HCT116 (cell line): ENCODE measurements around the gene PPM1H. TPM values are rescaled to one million over a fixed set of nuclear protein-coding genes. Genes with fewer than 3 reads are reported as not detected.

Experiments
- ATAC-seq: fragments of 200-7000 bp; cut with Tn5 transposase; 2 replicates; pipeline ENCODE4 v1.9.1; 2020; ENCODE audit warnings: mild to moderate bottlenecking, moderate library complexity
- BruUV-seq: library from RNA; stranded (reverse); fragments of 400-500 nt; replicated peaks from 2 replicates; lab custom pipeline; 2021; lab: Mats Ljungman, UMichigan
- CTCF ChIA-PET: fragments of 300-600 bp; sonication (Branson Sonifier 250); formaldehyde crosslinking; loops from one replicate; lab custom pipeline; 2021; ENCODE audit warnings: antibody characterized with exemption; lab: Charles Lee
- POLR2A ChIA-PET: fragments of 300-600, 350-600 bp; sonication (Branson Sonifier 250); formaldehyde crosslinking; loops from one replicate; lab custom pipeline; 2021; ENCODE audit warnings: antibody characterized with exemption; lab: Charles Lee
- RAD21 ChIA-PET, 2 experiments: fragments of 300-600 bp; sonication (Branson Sonifier 250); formaldehyde crosslinking; loops; one replicate each; lab custom pipeline; 2023; ENCODE audit warnings: low total read pairs in 2 of 2; ENCODE audit not compliant: uncharacterized antibody in 2 of 2, unreplicated experiment in 2 of 2, low non-redundant PET in 1 of 2; lab: Charles Lee
- DNase-seq: peaks from one replicate; pipeline ENCODE4 v3.0.0-alpha.2; 2010; ENCODE audit warnings: low read depth, low spot score
- H2AFZ ChIP-seq: fragments of 200-600 bp; shearing (Covaris generic), sonication (generic); 2 replicates; pipeline ENCODE4 v1.6.1; 2017; ENCODE audit warnings: low read depth, mixed run types, mixed read lengths, antibody characterized with exemption, low read length; ENCODE audit not compliant: poor library complexity, severe bottlenecking
- H3K27ac ChIP-seq: 2 replicates; pipeline ENCODE4 v1.5.1; 2012; ENCODE audit warnings: low read depth, low read length
- H3K27me3 ChIP-seq: fragments of 200-600 bp; sonication (generic); 2 replicates; pipeline ENCODE4 v1.6.1; 2016; ENCODE audit warnings: mixed run types, low read length, mixed read lengths; ENCODE audit not compliant: insufficient read depth
- H3K36me3 ChIP-seq, 2 experiments: fragments of 200-500 bp in 1 of 2; fragments of 200-600 bp in 1 of 2; sonication (Bioruptor generic) in 1 of 2; sonication (generic) in 1 of 2; 2 replicates each; pipeline versions ENCODE4 v1.5.1 to v1.6.1; 2014 to 2016; ENCODE audit warnings: low read length in 2 of 2, inconsistent platforms in 1 of 2, mixed read lengths in 1 of 2, mixed run types in 1 of 2; ENCODE audit not compliant: insufficient read depth in 2 of 2, control insufficient read depth in 1 of 2
- H3K4me1 ChIP-seq, 2 experiments: fragments of 200-600 bp in 1 of 2; sonication (generic) in 1 of 2; 2 replicates each; pipeline versions ENCODE4 v1.5.1 to v1.6.1; 2012 to 2017; ENCODE audit warnings: low read length in 2 of 2, inconsistent platforms in 1 of 2, mild to moderate bottlenecking in 1 of 2, mixed read lengths in 1 of 2, mixed run types in 1 of 2, moderate library complexity in 1 of 2; ENCODE audit not compliant: insufficient read depth in 2 of 2, control insufficient read depth in 1 of 2
- H3K4me2 ChIP-seq: fragments of 200-600 bp; sonication (generic); 2 replicates; pipeline ENCODE4 v1.6.1; 2017; ENCODE audit warnings: mixed run types, low read length, mixed read lengths
- H3K4me3 ChIP-seq, 2 experiments: fragments of 200-600 bp in 1 of 2; sonication (generic) in 1 of 2; replicated peaks in 1 of 2; 2 replicates each; pipeline ENCODE4 v1.5.1; 2011 to 2016; ENCODE audit warnings: low read length in 2 of 2, control low read depth in 1 of 2, low read depth in 1 of 2, mild to moderate bottlenecking in 1 of 2, mixed read lengths in 1 of 2, mixed run types in 1 of 2
- H3K79me2 ChIP-seq: fragments of 200-600 bp; sonication (generic); 2 replicates; pipeline ENCODE4 v1.6.1; 2017; ENCODE audit warnings: mild to moderate bottlenecking, mixed run types, low read length, moderate library complexity, mixed read lengths; ENCODE audit not compliant: insufficient read depth
- H3K9ac ChIP-seq: fragments of 200-600 bp; sonication (generic); 2 replicates; pipeline ENCODE4 v1.6.1; 2016; ENCODE audit warnings: low read length, mixed read lengths
- H3K9me2 ChIP-seq: fragments of 200-600 bp; sonication (generic), shearing (Covaris generic); 2 replicates; pipeline ENCODE4 v1.6.1; 2017; ENCODE audit warnings: mixed run types, mild to moderate bottlenecking, moderate library complexity; ENCODE audit not compliant: insufficient read depth
- H3K9me3 ChIP-seq, 2 experiments: fragments of 200-500 bp in 1 of 2; fragments of 200-600 bp in 1 of 2; sonication (Bioruptor generic) in 1 of 2; sonication (generic) in 1 of 2; 2 replicates each; pipeline ENCODE4 v1.6.1; 2014 to 2017; ENCODE audit warnings: low read length in 2 of 2, mixed read lengths in 2 of 2, inconsistent platforms in 1 of 2, low read depth in 1 of 2, mild to moderate bottlenecking in 1 of 2, mixed run types in 1 of 2, moderate library complexity in 1 of 2; ENCODE audit not compliant: control insufficient read depth in 1 of 2, insufficient read depth in 1 of 2
- H4K20me1 ChIP-seq: fragments of 200-600 bp; sonication (generic), shearing (Covaris generic); 2 replicates; pipeline ENCODE4 v1.6.1; 2017; ENCODE audit warnings: mixed run types, mild to moderate bottlenecking, moderate library complexity; ENCODE audit not compliant: insufficient read depth
- CBX3 ChIP-seq: IDR thresholded peaks from 2 replicates; pipeline ENCODE4 v1.6.1; 2012; ENCODE audit warnings: low read depth
- CEBPB ChIP-seq: IDR thresholded peaks from 2 replicates; pipeline ENCODE4 v1.6.1; 2012; ENCODE audit warnings: low read depth
- ELF1 ChIP-seq: IDR thresholded peaks from 2 replicates; pipeline ENCODE4 v1.6.1; 2012; ENCODE audit warnings: low read depth, borderline replicate concordance
- FOSL1 ChIP-seq: IDR thresholded peaks from 2 replicates; pipeline ENCODE4 v1.6.1; 2012; ENCODE audit warnings: low read depth
- JUND ChIP-seq: IDR thresholded peaks from 2 replicates; pipeline ENCODE4 v1.6.1; 2012
- SIN3A ChIP-seq: IDR thresholded peaks from 2 replicates; pipeline ENCODE4 v1.6.1; 2012; ENCODE audit warnings: low read depth
- SP1 ChIP-seq: IDR thresholded peaks from 2 replicates; pipeline ENCODE4 v1.6.1; 2012; ENCODE audit warnings: low read depth
- SRF ChIP-seq: IDR thresholded peaks from 2 replicates; pipeline ENCODE4 v1.6.1; 2012; ENCODE audit warnings: low read depth
- TCF7L2 ChIP-seq: IDR thresholded peaks from 2 replicates; pipeline ENCODE4 v1.7.0; 2011; ENCODE audit warnings: borderline replicate concordance, inconsistent platforms; ENCODE audit not compliant: insufficient read depth, insufficient read length; ENCODE audit errors: extremely low read depth
- YY1 ChIP-seq: IDR thresholded peaks from 2 replicates; pipeline ENCODE4 v1.6.1; 2011; ENCODE audit warnings: low read length, low read depth, moderate library complexity, mild to moderate bottlenecking; ENCODE audit not compliant: insufficient replicate concordance; ENCODE audit errors: extremely low read depth
- ZNF274 ChIP-seq: fragments of 200-500 bp; sonication (Bioruptor generic); IDR thresholded peaks from 2 replicates; pipeline ENCODE4 v1.6.1; 2014; ENCODE audit warnings: mild to moderate bottlenecking, low read depth, low read length, inconsistent platforms
- intact Hi-C: fragments of 100-400 bp; cut with micrococcal nuclease; formaldehyde crosslinking; loops from 2 replicates; pipeline ENCODE4 v1.10.0; 2022
- total RNA-seq: library from RNA; stranded (reverse); gene quantifications from one replicate; pipeline ENCODE4 v1.2.1, GENCODE V29; 2021; ENCODE audit not compliant: unreplicated experiment
- TF ChIP-seq, protein P1 (sequence below): IDR thresholded peaks from 2 replicates; pipeline ENCODE4 v1.6.1; 2012
- TF ChIP-seq, protein P2 (sequence below): IDR thresholded peaks from 2 replicates; pipeline ENCODE4 v1.6.1; 2012; ENCODE audit warnings: low read depth
- TF ChIP-seq, protein P3 (sequence below): IDR thresholded peaks from 2 replicates; pipeline ENCODE4 v1.6.1; 2011; ENCODE audit warnings: mild to moderate bottlenecking, low read length, moderate library complexity; ENCODE audit not compliant: insufficient replicate concordance; ENCODE audit errors: extremely low read depth
- TF ChIP-seq, protein P4 (sequence below), 3 experiments: fragments of 200-600 bp in 1 of 3; sonication (generic) in 1 of 3; IDR thresholded peaks in 2 of 3; conservative IDR thresholded peaks in 1 of 3; 2 replicates each; pipeline ENCODE4 v1.5.1; 2012 to 2017; ENCODE audit warnings: low read depth in 2 of 3, low read length in 2 of 3, antibody characterized with exemption in 1 of 3, borderline replicate concordance in 1 of 3, control low read depth in 1 of 3, mild to moderate bottlenecking in 1 of 3, mixed read lengths in 1 of 3, mixed run types in 1 of 3, moderate library complexity in 1 of 3; ENCODE audit not compliant: insufficient read depth in 1 of 3

PPM1H gene
- total RNA-seq, 1 experiment from 2014 or later, result 8.0 TPM

DNA sequence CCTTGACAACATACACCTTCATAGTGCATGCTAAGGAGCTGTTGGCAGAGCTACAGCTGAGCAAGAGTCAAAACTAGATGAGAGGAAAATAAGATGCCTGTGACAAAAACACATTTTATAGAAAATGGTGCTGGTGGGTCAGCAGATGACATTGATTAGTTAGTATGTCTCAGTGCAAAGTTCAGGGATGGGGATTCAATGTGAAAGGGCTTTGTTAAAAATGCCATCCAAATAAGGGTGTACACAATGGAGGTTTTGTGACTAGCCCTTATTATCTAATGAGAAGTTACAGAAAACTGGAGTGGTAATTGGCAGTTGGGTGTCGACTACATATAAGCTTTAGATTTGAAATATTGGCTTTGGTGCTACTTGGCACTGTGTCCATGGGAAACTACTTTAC, 299.3 kb downstream of the PPM1H start:
- ATAC-seq, result no peak
- TF ChIP-seq CEBPB (no peak), SP1 (no peak), SRF (no peak), ELF1 (no peak), FOSL1 (no peak), TCF7L2 (no peak), CBX3 (no peak), SIN3A (no peak), JUND (no peak), ZNF274 (no peak), YY1 (no peak)
- TF ChIP-seq, protein P1, sequence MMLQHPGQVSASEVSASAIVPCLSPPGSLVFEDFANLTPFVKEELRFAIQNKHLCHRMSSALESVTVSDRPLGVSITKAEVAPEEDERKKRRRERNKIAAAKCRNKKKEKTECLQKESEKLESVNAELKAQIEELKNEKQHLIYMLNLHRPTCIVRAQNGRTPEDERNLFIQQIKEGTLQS, result no peak
- TF ChIP-seq, protein P2, sequence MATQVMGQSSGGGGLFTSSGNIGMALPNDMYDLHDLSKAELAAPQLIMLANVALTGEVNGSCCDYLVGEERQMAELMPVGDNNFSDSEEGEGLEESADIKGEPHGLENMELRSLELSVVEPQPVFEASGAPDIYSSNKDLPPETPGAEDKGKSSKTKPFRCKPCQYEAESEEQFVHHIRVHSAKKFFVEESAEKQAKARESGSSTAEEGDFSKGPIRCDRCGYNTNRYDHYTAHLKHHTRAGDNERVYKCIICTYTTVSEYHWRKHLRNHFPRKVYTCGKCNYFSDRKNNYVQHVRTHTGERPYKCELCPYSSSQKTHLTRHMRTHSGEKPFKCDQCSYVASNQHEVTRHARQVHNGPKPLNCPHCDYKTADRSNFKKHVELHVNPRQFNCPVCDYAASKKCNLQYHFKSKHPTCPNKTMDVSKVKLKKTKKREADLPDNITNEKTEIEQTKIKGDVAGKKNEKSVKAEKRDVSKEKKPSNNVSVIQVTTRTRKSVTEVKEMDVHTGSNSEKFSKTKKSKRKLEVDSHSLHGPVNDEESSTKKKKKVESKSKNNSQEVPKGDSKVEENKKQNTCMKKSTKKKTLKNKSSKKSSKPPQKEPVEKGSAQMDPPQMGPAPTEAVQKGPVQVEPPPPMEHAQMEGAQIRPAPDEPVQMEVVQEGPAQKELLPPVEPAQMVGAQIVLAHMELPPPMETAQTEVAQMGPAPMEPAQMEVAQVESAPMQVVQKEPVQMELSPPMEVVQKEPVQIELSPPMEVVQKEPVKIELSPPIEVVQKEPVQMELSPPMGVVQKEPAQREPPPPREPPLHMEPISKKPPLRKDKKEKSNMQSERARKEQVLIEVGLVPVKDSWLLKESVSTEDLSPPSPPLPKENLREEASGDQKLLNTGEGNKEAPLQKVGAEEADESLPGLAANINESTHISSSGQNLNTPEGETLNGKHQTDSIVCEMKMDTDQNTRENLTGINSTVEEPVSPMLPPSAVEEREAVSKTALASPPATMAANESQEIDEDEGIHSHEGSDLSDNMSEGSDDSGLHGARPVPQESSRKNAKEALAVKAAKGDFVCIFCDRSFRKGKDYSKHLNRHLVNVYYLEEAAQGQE, result no peak
- TF ChIP-seq, protein P3, sequence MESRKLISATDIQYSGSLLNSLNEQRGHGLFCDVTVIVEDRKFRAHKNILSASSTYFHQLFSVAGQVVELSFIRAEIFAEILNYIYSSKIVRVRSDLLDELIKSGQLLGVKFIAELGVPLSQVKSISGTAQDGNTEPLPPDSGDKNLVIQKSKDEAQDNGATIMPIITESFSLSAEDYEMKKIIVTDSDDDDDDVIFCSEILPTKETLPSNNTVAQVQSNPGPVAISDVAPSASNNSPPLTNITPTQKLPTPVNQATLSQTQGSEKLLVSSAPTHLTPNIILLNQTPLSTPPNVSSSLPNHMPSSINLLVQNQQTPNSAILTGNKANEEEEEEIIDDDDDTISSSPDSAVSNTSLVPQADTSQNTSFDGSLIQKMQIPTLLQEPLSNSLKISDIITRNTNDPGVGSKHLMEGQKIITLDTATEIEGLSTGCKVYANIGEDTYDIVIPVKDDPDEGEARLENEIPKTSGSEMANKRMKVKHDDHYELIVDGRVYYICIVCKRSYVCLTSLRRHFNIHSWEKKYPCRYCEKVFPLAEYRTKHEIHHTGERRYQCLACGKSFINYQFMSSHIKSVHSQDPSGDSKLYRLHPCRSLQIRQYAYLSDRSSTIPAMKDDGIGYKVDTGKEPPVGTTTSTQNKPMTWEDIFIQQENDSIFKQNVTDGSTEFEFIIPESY, result no peak
- TF ChIP-seq, protein P4, sequence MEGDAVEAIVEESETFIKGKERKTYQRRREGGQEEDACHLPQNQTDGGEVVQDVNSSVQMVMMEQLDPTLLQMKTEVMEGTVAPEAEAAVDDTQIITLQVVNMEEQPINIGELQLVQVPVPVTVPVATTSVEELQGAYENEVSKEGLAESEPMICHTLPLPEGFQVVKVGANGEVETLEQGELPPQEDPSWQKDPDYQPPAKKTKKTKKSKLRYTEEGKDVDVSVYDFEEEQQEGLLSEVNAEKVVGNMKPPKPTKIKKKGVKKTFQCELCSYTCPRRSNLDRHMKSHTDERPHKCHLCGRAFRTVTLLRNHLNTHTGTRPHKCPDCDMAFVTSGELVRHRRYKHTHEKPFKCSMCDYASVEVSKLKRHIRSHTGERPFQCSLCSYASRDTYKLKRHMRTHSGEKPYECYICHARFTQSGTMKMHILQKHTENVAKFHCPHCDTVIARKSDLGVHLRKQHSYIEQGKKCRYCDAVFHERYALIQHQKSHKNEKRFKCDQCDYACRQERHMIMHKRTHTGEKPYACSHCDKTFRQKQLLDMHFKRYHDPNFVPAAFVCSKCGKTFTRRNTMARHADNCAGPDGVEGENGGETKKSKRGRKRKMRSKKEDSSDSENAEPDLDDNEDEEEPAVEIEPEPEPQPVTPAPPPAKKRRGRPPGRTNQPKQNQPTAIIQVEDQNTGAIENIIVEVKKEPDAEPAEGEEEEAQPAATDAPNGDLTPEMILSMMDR (IDR thresholded peaks at IDR 0.05 in 2 of 3, conservative IDR thresholded peaks at IDR 0.05 in 1 of 3; ENCODE audit: borderline replicate concordance in 1 of 3, insufficient read depth in 1 of 3, low read depth in 2 of 3, low read length in 2 of 3), result no peak
- ChIA-PET RAD21 (no interaction called here), POLR2A (no interaction called here), CTCF (no interaction called here)
- no peaks in the 10 kb centered on the region for H3K36me3 ChIP-seq
- H3K79me2 ChIP-seq, result no peaks in the 10 kb centered on the region
- no peaks in the 10 kb centered on the region for H3K27me3 ChIP-seq
- no peaks in the 10 kb centered on the region for H3K9me3 ChIP-seq
- no TSS peak for BruUV-seq
- H2AFZ ChIP-seq, result no peak overlapping the region
- intact Hi-C loops, result no loop called here
- H3K27ac ChIP-seq, result no peak overlapping the region
- no peaks in the 10 kb centered on the region for H4K20me1 ChIP-seq
- H3K9ac ChIP-seq, result no peak overlapping the region
- no peak overlapping the region for H3K4me2 ChIP-seq
- H3K4me3 ChIP-seq, result no peak overlapping the region
- H3K9me2 ChIP-seq, result no peaks in the 10 kb centered on the region
- DNase-seq, result no peak
- peaks cover 0 to 2% of the 10 kb centered on the region in 2 experiments; a peak in 2 of 4 replicates for H3K4me1 ChIP-seq
